PFSK-1 (cell line): ENCODE measurements around the gene INPP4A.

ENCODE experiments used
- POLR2AphosphoS5 ChIP-seq: IDR thresholded peaks from 2 replicates; pipeline ENCODE4 v1.6.1; 2012; ENCODE audit warnings: low read depth, mild to moderate bottlenecking, control low read depth, low read length, moderate library complexity
- TF ChIP-seq, protein P1 (sequence below), 2 experiments: IDR thresholded peaks; 2 replicates each; pipeline versions ENCODE4 v1.6.1 to v1.8.0; 2011 to 2012; ENCODE audit warnings: low read depth in 2 of 2, low read length in 2 of 2, control low read depth in 1 of 2, inconsistent platforms in 1 of 2, mild to moderate bottlenecking in 1 of 2, moderate library complexity in 1 of 2; ENCODE audit not compliant: insufficient read depth in 1 of 2

DNA sequence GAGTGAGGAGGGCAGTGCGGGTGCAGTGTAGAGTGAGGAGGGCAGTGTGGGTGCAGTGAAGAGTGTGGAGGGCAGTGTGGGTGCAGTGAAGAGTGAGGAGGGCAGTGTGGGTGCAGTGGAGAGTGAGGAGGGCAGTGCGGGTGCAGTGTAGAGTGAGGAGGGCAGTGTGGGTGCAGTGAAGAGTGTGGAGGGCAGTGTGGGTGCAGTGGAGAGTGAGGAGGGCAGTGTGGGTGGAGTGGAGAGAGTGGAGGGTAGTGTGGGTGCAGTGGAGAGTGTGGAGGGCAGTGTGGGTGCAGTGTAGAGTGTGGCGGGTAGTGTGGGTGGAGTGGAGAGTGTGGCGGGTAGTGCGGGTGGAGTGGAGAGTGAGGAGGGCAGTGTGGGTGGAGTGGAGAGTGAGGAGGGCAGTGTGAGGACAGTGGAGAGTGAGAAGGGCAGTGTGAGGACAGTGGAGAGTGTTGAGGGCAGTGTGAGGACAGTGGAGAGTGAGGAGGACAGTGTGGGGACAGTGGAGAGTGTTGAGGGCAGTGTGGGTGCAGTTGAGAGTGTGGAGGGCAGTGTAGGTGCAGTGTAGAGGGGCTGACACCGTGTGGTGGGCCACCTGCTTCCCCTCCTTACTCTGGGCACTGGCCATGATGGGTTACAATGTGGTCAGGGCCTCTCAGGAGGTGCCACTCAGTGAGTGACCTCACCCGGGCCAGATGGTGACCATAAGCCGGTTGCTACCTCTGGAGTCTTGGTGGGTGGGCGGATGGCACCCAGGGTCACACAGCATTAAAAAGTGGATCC is 28.5 kb downstream of the INPP4A start:
- TF ChIP-seq POLR2AphosphoS5, result no peak
- TF ChIP-seq, protein P1, sequence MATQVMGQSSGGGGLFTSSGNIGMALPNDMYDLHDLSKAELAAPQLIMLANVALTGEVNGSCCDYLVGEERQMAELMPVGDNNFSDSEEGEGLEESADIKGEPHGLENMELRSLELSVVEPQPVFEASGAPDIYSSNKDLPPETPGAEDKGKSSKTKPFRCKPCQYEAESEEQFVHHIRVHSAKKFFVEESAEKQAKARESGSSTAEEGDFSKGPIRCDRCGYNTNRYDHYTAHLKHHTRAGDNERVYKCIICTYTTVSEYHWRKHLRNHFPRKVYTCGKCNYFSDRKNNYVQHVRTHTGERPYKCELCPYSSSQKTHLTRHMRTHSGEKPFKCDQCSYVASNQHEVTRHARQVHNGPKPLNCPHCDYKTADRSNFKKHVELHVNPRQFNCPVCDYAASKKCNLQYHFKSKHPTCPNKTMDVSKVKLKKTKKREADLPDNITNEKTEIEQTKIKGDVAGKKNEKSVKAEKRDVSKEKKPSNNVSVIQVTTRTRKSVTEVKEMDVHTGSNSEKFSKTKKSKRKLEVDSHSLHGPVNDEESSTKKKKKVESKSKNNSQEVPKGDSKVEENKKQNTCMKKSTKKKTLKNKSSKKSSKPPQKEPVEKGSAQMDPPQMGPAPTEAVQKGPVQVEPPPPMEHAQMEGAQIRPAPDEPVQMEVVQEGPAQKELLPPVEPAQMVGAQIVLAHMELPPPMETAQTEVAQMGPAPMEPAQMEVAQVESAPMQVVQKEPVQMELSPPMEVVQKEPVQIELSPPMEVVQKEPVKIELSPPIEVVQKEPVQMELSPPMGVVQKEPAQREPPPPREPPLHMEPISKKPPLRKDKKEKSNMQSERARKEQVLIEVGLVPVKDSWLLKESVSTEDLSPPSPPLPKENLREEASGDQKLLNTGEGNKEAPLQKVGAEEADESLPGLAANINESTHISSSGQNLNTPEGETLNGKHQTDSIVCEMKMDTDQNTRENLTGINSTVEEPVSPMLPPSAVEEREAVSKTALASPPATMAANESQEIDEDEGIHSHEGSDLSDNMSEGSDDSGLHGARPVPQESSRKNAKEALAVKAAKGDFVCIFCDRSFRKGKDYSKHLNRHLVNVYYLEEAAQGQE (IDR thresholded peaks at IDR 0.05; ENCODE audit: insufficient read depth in 1 of 2, low read depth in 2 of 2, low read length in 2 of 2), result no peak
